SK-MEL-5 (cell line): ENCODE results near the gene DNAH14. TPM values are rescaled to one million over a fixed set of nuclear protein-coding genes. Genes with fewer than 3 reads are reported as not detected.
"Not testable (repeated sequence)": the region's sequence is repeated elsewhere in the genome, so short reads cannot be mapped to it uniquely, and the experiment has no call there.

Experiments used
- DNase-seq: peaks from one replicate; pipeline ENCODE4 v3.0.0-alpha.2; 2016; ENCODE audit warnings: low read depth, low spot score
- in situ Hi-C: cut with HindIII; loops from 2 replicates; pipeline ENCODE4 v1.10.0; 2016; ENCODE audit warnings: low sequenced_read_pairs, high pct_unique_total_duplicates, low pct_unique_long_range_greater_than_20kb
- polyA plus RNA-seq, 2 experiments: library from polyadenylated mRNA; depleted of rRNA; stranded (reverse); fragments of >200 nt; gene quantifications; 2 replicates each; pipeline ENCODE4 v1.2.3, GENCODE V29; 2015
- total RNA-seq: library from RNA; depleted of rRNA; stranded (reverse); fragments of >200 nt; shearing (Covaris generic); gene quantifications from 2 replicates; pipeline ENCODE4 v1.2.3, GENCODE V29; 2014; rRNA removed

The DNAH14 gene
- total RNA-seq: 74.1 and 85.4 TPM in 2 replicates
- polyA plus RNA-seq (2015; cell fraction: cytosol; rRNA removed): 16.3 and 17.3 TPM in 2 replicates
- 51.1 and 77.3 TPM in 2 replicates for polyA plus RNA-seq (2015; cell fraction: nucleus; rRNA removed)

DNA sequence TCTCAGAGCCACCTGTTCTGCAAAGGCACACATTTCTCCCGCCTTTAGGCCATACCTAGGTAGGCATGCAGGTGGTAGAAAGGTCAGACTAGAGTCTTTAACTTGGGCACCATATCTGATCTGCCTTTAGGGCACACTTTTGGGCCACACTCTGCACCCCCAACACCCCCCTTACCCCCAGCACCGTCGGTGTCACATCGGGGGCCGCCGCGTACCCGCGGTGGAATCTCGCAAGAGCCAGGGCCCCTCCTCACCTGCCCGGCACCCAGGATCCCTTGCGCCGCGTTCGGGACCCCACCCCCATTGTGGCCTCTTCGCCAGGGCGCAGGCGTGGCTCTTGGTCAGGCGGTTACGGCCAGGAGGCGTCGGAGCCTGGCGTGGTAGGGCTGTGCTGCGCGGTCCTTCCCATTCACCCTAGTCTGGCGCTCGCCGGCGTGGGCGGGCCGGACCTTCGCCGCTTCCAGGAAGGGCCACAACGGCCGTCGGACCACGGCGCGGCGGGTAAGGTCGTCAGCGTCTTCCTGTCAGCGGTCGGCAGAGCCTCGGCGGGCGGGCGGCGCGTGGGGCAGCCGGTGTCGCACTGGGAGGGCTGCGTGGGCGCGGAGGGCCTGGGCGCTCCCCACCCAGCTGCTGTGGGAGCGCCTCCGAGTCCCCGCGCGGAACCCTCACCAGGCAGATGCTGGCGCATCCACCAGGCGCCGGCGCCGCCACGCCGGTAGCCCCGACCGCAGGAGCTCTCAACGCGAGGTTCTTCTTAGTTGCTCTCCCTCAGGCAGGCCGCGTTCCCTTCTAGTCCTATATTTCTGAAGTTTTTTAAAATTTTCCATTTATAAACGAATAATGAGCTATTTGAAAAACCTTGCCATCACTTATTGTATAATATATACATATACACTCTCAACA is at the start of gene DNAH14:
Gene DNAH14, plus strand, starts transcription at position 341 of the 903 bp plus-strand sequence. CDS start 23,028 bp downstream, outside the sequence.
- in situ Hi-C loops: no loop called here
- peak; percentile 87 for DNase-seq

DNA sequence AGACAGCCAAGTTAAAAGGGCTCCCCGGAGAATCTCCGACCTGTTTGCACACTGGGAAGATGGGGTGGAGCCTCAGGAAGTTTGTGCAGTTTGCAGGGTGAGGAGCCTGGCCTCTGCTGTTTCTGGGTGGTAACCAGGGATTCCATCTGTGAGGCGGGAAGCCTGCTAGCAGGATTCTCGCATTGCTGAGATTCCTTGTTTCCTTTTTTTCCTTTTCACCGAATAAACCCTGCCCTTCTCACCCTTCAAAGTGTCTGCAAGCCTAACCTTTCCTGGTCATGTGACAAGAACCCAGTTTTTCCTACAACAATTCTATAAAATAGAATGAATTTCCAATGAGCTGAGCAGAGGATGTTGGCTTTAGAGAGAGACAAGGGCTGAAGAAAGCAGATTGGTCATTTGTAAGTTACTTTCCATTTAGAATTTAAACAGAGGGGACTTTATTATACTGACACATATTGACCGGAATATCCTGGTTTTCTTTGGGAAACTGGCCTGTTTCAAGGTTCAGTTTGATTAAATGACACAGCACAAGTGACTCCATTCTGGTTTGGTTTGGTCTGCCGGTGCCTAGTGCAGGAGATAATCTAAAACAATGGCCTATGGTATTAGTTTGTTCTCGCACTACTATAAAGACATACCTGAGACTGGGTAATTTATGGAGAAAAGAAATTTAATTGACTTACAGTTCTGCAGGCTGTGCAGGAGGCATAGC is 48.7 kb upstream of the DNAH14 start:
- in situ Hi-C loops: no loop called here
- no peak for DNase-seq

DNA sequence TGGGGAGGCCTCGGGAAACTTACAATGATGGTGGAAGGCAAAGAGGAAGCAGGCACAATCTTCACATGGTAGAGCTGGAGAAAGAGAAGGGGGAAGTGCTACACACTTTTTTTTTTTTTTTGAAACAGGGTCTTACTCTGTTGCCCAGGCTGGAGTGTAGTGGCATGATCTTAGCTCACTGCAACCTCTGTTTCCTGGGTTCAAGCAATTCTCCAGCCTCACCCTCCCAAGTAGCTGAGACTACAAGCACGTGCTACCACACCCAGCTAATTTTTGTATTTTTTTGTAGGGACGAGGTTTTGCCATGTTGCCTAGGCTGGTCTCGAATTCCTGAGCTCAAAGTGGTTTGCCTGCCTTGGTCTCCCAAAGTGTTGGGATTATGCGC is 48.2 kb upstream of the DNAH14 start:
- in situ Hi-C loops: not testable (repeated sequence)

DNA sequence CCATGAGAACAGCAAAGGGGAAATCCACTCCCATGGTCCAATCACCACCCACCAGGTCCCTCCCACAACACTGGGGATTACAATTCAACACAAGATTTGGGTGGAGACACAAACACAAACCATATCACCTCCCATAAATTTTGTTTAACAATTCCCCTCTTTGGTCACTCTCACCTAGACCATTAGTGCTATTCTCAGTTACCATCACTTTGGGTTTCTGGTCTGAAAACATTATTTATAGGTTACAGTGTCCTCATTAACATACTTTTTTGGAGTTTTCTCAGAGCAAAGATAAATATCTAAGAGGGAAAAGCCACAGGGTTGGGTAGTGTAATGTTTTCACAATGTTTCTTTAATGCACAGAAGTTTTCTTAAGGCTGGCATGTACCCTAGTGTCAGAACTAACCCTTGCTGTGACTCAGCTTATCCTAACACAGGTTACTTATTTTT is 47.7 kb upstream of the DNAH14 start:
- in situ Hi-C loops: no loop called here

More for the DNA sequence above, 48.2 kb upstream of the DNAH14 start:
- not testable (repeated sequence) for DNase-seq

DNA sequence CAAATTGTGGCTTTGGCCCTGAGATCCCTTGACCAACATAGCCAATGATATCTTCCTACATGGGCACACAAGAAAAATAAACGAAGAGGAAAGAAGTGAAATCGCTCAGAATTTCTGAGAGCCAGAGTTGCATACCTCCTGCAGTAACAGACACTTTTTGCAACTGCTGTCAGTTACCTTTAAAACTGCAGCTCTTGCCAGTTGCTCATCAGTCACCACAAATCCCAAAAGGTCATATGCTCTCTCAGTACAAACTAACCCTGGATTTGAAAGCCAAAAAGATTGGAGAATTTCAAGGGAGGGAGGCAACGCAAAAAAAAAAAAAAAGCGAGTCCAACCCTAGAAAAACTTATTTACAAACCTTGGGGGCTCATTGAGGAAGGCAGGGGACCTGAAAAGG is 47.2 kb upstream of the DNAH14 start:
- no peak for DNase-seq
- in situ Hi-C loops: no loop called here

More for the DNA sequence above, 47.7 kb upstream of the DNAH14 start:
- DNase-seq: no peak

DNA sequence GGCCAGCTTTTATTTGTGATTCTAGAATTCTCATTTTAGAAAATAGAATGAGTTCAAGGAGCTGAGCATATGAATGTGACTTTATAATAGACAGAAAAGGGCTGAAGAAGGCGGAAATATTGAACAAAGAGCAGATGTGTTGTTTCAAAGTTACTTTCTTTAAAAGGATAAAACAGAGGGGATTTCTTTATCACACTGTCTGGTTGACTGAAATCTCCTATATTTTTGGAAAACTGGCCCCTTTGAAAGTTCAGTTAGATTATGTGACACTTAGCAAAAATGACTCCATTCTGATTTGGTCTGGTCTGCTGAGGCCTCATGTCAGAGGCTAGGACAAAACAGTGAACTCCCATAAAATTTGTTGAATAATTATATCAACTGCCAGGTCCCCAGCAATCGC is 46.4 kb upstream of the DNAH14 start:
- in situ Hi-C loops: no loop called here
- no peak for DNase-seq

DNA sequence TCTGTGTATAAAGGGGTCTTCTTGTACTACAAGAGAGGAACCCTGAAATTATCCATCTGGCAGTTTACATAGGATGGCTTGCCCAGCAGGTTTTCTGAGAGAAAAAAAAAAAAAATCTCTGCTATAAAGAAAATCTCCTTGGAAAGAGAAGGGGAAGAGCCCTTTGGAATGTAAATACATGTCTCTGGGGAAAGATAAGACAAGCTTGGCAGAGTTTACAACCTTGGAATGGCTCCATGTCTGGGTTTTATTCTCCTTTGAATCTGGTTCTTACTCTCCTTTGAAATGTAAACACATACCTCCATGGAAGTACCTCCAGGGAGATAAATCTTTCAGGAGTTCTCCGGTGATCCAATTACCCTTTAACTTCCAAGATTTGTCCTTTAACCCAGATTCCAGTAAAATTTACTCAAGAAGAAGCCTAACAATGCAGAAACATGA is 45.1 kb upstream of the DNAH14 start:
- in situ Hi-C loops: no loop called here

DNA sequence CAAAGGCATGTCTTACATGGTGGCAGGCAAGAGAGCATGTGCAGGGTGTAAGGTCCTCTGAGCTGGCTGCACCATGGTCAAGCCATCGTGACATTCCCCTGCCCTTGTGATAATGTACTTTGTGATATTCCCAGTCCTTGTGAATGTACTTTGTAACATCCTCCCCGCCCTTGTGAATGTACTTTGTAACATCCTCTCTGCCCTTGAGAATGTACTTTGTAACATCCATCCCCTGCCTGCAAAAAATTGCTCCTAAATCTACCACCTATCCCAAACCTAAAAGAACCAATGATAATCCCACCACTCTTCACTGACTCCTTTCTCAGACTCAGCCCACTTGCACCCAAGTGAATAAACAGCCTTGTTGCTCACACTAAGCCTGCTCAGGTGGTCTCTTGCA is 44.1 kb upstream of the DNAH14 start:
- in situ Hi-C loops, DNase-seq: not testable (repeated sequence)

More for the DNA sequence above, 45.1 kb upstream of the DNAH14 start:
- DNase-seq: no peak

DNA sequence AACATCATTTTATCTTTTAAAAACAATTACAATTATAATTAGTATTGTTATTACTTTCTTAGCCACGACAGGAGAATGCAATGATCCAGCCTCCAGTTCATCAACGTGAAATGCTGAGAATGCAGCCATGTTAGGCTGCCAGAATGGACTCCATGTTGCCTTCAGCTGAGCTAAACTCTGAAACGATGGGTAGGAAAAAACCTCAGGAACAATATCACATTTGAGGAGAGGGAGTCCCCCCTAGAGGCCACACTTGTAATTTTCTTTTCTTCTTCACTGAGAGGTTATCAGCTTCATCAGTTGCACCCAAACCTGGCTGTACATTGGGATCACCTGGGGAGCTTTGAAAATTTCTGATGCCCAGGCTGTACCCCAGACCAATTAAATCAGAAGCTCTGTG is 34.6 kb upstream of the DNAH14 start:
- DNase-seq: peak; percentile 64
- in situ Hi-C loops: no loop called here

DNA sequence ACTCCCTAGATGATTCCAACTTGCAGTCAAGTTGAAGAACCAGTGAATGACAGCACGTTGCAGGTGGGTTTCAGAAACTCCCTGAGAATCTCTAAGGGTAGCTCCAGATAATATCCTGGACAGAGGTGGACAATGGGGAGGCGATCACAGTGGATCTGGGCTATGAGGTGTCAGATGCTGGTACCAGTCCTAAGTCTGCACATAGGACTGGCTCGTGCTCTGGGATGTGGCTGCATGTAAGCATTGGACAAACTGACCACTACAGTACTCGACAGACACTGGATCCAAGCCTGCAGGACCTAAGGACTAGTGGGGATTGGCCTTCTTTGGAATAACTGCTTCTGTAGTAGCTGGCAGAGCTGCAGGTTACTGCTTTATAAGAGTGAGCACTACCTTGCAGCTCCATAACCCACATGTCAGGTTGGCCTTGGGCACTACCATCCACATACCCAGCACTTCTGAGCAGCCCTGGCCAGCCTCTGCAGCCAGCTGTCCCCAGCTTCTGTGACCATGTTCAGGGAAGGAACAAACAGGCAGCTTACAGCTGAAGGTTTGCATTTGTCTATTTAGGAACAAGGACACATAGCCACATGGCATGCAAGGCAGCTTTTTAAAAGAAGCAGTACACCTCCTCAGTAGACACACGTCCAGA is 33.2 kb upstream of the DNAH14 start:
- in situ Hi-C loops: no loop called here
- DNase-seq: no peak

DNA sequence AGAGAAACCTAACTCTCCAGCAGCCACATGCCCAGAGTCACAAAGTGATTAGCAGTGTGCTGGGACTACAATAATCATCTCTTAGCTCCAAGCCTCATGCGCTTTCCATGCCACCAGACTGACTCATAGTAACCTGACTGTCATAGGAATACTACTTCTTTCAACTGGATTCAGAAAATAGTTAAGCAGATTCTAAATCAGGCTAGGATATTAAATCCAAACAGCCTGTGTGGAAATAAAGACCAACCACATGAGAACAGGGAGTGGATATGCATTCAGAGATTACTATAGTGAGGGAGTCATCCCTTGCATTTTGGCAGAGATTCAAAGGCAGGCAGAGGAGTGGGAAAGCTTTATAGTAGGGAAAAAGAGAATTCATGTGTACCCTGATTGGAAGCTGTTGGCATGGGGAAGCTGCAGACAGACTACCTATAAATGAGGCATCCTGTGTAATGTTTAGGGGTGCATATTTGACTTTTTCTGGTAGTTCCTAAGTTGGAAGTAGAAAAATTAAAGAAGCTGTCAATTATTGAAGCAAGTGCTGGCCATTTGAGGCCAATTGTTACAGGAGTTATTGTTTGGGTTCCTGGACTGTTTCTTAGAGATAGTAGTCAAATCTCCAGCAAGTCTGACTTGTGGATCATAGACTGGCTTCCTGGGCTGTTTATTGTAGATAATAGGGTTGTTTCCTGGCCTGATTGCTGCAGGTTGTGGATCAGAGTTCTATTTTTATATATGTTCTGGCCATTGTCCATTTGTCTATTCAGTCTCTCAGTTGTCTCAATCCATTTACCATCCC is 31.7 kb upstream of the DNAH14 start:
- in situ Hi-C loops: no loop called here
- peak; percentile 56 for DNase-seq

DNA sequence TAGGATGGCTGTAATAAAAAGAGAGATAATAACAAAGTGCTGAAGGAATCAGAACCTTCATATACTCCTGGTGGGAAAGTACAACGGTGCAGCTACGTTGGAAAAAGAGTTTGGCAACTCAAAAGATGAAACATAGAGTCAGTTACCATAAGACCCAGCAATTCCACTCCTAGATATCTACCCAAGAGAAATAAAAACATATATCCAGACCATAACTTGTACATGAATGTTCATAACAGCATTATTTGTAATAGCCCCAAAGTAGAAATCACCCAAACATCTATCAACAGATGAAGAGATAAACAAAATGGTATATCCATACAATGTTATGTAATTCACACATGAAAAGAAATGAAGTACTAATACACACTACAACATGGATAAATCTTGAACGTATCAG is 30.5 kb upstream of the DNAH14 start:
- in situ Hi-C loops: no loop called here
- no peak for DNase-seq

DNA sequence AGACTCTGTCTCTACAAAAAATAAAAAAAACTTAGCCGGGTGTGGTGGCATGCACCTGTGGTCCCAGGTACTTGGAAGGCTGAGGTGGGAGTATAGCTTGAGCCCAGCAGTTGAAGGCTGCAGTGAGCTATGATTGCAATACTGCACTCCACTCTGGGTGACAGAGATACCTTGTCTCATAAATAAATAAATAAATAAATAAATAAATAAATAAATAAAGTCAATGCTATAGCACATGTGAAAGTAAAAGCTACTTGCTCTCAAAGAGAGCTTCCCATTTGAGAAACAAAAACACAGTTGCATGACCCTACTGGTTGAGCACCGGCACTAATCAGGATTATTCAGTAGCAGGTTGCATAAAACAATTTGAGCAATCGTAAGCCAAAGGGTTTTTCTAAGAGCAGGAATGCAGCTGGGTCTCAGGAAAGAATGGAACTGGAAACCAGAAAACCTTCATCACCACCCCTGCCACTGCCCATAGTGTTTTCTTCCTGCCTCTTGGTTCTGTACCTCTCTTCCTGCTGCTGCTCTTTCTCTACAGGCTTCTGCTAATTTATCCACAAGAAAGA is 29.3 kb upstream of the DNAH14 start:
- in situ Hi-C loops: no loop called here
- no peak for DNase-seq

DNA sequence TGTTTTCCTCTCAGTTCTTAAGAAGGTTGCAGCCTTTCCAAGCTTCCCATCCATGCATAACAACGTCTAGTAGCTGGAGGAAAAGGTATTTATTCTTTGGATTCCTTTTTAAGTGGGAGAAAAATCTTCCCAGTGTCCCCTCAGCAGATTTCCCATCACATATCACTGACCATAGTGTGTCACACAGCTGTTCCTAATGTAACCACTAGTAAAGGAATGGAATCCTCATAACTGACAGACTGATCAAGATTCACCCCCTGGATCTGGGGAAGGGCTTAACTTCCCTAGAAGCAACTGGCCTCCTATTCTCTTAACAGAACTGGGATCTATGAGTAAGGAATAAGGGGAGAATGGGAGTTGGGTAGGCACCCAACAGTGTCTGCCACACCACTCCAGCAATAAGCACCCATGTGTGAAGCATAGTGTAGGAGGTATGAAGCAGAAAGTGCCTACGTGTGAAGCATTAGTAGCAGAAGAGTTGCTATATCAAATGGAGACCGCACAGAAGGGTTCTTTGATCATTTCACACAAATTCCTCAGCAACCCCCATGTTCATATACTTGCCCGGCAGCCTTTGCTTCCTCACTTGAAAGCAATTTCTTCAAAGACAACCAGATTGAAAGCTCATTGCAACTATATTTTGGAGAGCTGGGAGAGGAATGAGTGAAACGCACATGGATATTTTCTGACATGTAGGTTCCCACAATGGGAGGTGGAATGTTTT is 28.2 kb upstream of the DNAH14 start:
- in situ Hi-C loops: no loop called here
- DNase-seq: no peak

DNA sequence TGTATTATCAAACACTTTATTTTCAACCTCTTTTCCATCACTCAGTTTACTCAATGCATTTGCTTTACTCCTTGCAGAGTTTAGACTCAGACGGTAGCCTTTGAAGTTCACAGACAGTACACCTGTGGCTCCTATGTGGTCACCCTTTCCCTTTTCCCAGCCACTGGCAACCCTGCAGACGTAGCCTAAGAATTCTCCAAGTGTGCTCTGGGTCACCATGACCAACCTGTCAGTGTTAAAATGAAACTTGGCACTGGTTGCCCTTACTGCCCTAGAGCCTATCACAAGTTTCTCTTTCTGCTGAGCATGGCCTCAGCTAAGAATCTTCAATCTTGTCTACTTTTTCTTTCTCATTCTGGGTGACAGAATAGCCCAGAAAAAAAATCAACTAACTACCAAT is 25.5 kb upstream of the DNAH14 start:
- in situ Hi-C loops: no loop called here

DNA sequence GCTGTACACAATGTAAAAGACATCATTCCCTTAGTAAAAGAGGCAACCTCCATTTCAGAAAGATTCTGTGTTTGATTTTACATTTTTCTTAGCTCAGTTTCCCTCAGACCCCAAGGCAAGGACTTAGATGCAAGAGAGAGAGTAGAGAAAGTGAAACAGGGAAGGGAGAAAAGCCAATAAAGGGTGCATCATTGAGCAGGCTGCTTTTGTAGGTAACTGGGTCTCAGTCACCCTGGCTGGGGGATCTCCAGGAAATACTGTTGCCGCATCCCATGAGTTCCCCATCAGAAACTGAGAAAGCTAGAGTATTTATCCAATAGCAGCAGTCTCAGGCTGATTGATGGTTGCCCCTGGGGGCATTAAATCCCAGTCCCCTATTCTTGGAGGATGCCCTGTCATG is 23.1 kb upstream of the DNAH14 start:
- in situ Hi-C loops: no loop called here
- no peak for DNase-seq

More for the DNA sequence above, 25.5 kb upstream of the DNAH14 start:
- no peak for DNase-seq
